ENCODE data around the gene HEMGN. TPM values are rescaled to one million over a fixed set of nuclear protein-coding genes. Genes with fewer than 3 reads are reported as not detected.
A peak's percentile ranks its signal among the peaks of the same experiment; 100 is the strongest.

Gene HEMGN
- total and polyA plus RNA-seq, 2 of the 13 experiments (the other 11 are each of a cell fraction or from before 2014, with no cell fraction given) = not detected

- TF ChIP-seq ZNF841 (CRISPR knock-in tag; IDR thresholded peaks at IDR 0.05; ENCODE audit: borderline replicate concordance) (no peak), ZNF326 (CRISPR knock-in tag; IDR thresholded peaks at IDR 0.05; ENCODE audit: borderline replicate concordance) (no peak), RAD21 (CRISPR knock-in tag; IDR thresholded peaks at IDR 0.05) (peak; percentile 14; the same call in 1 of the 2 replicates), ZNF260 (CRISPR knock-in tag; IDR thresholded peaks at IDR 0.05; ENCODE audit: borderline replicate concordance, low read depth) (no peak), RXRB (CRISPR knock-in tag; IDR thresholded peaks at IDR 0.05; ENCODE audit: borderline replicate concordance) (no peak)
Observed at GRCh38 chr9:97923529-97924108, 14.4 kb downstream of the HEMGN start (continued).

- Histone ChIP-seq H3K9me3 (ENCODE audit: low read length) (no peaks in the 10 kb centered on the region), H3K4me1 (ENCODE audit: insufficient read depth, low read length) (peaks cover 30% of the 10 kb centered on the region), H3K9ac (ENCODE audit: insufficient read depth, low read depth, low read length) (peak within 1 kb of the TSS; percentile 90), H3K36me3 (replicated peaks in 1 of 2; ENCODE audit: control insufficient read depth in 1 of 2, insufficient read depth in 2 of 2, low read length in 2 of 2) (no peaks in the 10 kb centered on the region; a peak in 1 of 5 replicates), H3K27me3 (ENCODE audit: control insufficient read depth in 1 of 2, insufficient read depth in 2 of 2, low read length in 2 of 2) (peaks cover 0 to 6% of the 10 kb centered on the region in 2 experiments; a peak in 2 of 5 replicates), H3K4me3 (replicated peaks in 1 of 3; ENCODE audit: insufficient read depth in 1 of 3, low read depth in 2 of 3, low read length in 3 of 3) (peak within 1 kb of the TSS; percentile 67 to 79 (median 69)), H3K4me2 (ENCODE audit: low read depth, low read length) (peak within 1 kb of the TSS; percentile 96), H2AFZ (ENCODE audit: low read length) (peak within 1 kb of the TSS; percentile 83), H4K20me1 (ENCODE audit: insufficient read depth, low read length) (no peaks in the 10 kb centered on the region), H3K27ac (ENCODE audit: extremely low read length, insufficient read depth, low read length) (peak within 1 kb of the TSS; percentile 96), H3K79me2 (ENCODE audit: insufficient read depth, low read length) (peaks cover 11% of the 10 kb centered on the region)
- peak; percentile 93 for DNase-seq (ENCODE audit: low spot score)
- FAIRE-seq = peak; percentile 90
- peak; percentile 90 for ATAC-seq
- 3% methylated on average over 23 of the region's 54 CpGs for WGBS (ENCODE audit: low lambda C conversion rate)
- ChIA-PET CTCF (ENCODE audit: low intra/inter-chr PET ratio, low total read pairs) (interaction anchor here (3.1 kb wide), 1 partner anchor 32 kb away, joined by 34 read pairs; no protein-coding TSS in a partner anchor), POLR2A (interaction anchor here (0.6 to 2.8 kb wide), 22 partner anchors 10 to 334 kb away, joined by 3 to 28 read pairs (median 5); partner anchors contain the start of genes ANP32B, NANS, NCBP1 and TBC1D2)
- intact Hi-C loops (cut with micrococcal nuclease; ENCODE audit: unreplicated experiment) = loop anchor here (2.0 to 5.0 kb wide), 2 partner anchors 61 to 340 kb away; partner anchors contain the start of gene ANP32B
- BruUV-seq (replicated peaks) = TSS peak; percentile 99
- in situ Hi-C loops (cut with HindIII; ENCODE audit: extremely low pct_ligation_motif_present, low pct_unique_long_range_greater_than_20kb) = loop anchor here (10.0 kb wide), 2 partner anchors 63 to 113 kb away; partner anchors contain the start of gene ANP32B
- no peak for TF ChIP-seq ZNF75D (CRISPR knock-in tag; IDR thresholded peaks at IDR 0.05; ENCODE audit: borderline replicate concordance)
- TF ChIP-seq PLSCR1 (CRISPR knock-in tag; IDR thresholded peaks at IDR 0.05; ENCODE audit: borderline replicate concordance) = no peak
- no peak for TF ChIP-seq ZNF749 (CRISPR knock-in tag; IDR thresholded peaks at IDR 0.05; ENCODE audit: borderline replicate concordance)
- TF ChIP-seq ZBTB49 (CRISPR knock-in tag; IDR thresholded peaks at IDR 0.05; ENCODE audit: borderline replicate concordance) = 0 out of 2 replicates have a peak, but pooled peaks have one; percentile 44
- no peak for TF ChIP-seq KDM1A (CRISPR knock-in tag; IDR thresholded peaks at IDR 0.05)
- peak; percentile 72 for TF ChIP-seq ZBTB14 (CRISPR knock-in tag; IDR thresholded peaks at IDR 0.05)
- TF ChIP-seq DRAP1 (CRISPR knock-in tag; IDR thresholded peaks at IDR 0.05) = peak; percentile 90
- peak; percentile 86 for TF ChIP-seq GMEB2 (CRISPR knock-in tag; IDR thresholded peaks at IDR 0.05; ENCODE audit: low read depth)
Observed at GRCh38 chr9:97921959-97922724, 15.8 kb downstream of the HEMGN start, which contains the start of gene TRMO. Gene TRMO (minus strand): TSS chr9:97922500. CDS start chr9:97922493, 7 bp downstream.
